HG03066 (cell line): ENCODE measurements around the gene ATF7.
"Not testable (repeated sequence)": the region's sequence is repeated elsewhere in the genome, so short reads cannot be mapped to it uniquely, and the experiment has no call there.

Experiments used
- ATAC-seq: cut with Tn5 transposase; IDR thresholded peaks from one replicate; pipeline ENCODE4 v1.9.1; 2021; ENCODE audit warnings: low read depth; ENCODE audit not compliant: unreplicated experiment

Gene ATF7

GRCh38 chr12:53631721-53632120 lies 5.5 kb upstream of the ATF7 start:
- no peak for ATAC-seq

DNA sequence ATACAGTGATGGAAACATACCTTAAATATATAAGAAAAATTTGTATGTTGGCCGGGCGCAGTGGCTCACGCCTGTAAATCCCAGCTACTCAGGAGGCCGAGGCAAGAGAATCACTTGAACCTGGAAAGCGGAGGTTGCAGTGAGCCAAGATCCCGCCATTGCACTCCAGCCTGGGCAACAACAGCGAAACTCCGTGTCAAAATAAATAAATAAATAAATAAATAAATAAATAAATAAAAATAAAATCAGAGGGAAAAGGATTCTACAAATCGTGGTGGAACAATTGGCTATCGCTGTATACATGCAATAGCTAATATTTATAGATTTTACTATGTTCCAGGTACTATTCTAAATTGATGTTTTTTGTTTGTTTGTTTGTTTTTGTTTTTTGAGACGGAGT lies 1.7 kb upstream of the ATF7 start:
- no peak for ATAC-seq

- peak; percentile 2 for ATAC-seq
Observed at GRCh38 chr12:53626702-53627169, 554 bp upstream of the ATF7 start.

DNA sequence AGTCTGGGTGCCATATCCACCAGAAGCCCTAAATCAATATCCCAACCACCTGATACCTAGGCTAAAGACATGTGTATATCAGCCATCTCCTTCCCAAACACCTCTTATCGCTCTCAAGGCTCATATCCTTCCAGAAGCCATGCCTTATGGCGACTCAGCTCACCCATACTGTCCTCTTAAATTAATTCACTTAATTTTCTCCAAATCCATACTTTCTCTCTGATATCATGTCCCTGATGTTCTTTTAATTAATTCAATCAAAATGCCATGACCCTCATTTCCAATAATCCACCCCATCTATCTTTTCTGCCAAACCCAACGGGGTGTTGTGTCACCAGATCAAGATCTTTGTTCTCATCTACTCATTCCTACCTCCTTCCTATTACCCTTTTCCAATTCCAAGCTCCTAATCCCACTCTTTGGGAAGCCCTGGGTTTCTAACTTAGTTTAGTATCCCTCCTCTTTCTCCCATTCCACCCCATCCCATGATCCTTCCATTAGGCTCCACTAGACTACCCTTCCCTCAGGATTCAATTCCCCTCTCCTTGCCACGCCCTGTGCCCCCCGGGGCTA lies 723 bp downstream of the ATF7 start:
- ATAC-seq, result no peak

DNA sequence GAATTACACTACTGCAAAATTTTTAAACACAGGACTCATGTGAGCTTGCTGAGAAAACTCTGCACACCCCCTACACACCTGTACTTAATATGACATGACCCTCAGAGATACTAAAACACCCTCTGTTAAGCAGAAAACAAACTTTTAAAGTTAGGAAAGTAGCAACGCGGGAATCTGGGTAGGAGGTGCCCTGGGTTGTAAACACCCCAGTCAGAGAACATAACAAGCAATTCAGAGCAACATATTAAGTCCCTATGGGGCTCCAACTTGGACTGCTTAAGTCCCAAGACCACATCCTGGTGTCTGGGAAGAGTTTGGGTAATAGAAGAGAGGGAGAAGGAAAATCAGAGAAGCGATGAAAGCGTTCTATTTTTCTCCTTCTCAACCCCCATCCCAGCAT lies 1.2 kb downstream of the ATF7 start:
- no peak for ATAC-seq

DNA sequence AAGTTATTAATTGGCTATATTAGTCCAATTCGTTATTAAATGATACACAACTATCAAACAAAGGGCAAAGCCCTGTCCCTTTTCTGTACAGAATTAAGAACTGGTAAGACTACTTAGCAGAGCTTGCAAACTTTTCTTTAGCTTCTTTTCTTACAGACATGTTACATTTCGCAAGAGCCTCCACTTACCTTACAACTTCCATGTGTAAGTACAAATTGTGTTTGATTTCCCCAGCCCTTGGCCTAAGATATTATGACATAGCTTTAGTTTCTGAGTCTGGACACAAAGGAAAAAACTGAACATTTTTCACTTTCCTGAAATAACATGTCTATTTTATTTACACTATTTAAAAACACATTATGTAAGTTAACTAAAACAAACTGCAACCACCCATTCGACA lies 1.7 kb downstream of the ATF7 start:
- no peak for ATAC-seq

GRCh38 chr12:53623548-53624385 lies 2.4 kb downstream of the ATF7 start:
- no peak for ATAC-seq

- ATAC-seq, result no peak
Observed at GRCh38 chr12:53622724-53623123, 3.5 kb downstream of the ATF7 start.

GRCh38 chr12:53618275-53618674 lies 7.9 kb downstream of the ATF7 start:
- no peak for ATAC-seq

DNA sequence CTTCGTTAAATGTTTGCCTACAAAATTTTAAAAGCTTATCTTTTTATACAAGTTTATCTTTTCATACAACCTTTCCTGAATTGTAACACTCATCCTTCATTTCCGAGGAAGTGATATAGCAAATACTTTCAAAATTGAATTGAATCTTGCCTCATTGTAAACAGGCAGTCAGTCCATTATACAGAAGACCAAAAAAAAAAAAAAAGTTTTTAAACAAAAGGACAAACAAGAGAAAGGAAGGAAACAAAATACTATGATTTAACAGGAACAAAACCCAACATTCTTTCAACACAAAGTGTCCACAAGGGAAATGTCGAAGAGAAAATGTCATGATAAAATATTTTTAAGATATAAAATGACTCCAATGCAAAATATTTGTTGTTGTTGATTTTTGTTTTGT lies 8.5 kb downstream of the ATF7 start:
- ATAC-seq, result no peak

- no peak for ATAC-seq
Observed at GRCh38 chr12:53616950-53617349, 9.2 kb downstream of the ATF7 start.

DNA sequence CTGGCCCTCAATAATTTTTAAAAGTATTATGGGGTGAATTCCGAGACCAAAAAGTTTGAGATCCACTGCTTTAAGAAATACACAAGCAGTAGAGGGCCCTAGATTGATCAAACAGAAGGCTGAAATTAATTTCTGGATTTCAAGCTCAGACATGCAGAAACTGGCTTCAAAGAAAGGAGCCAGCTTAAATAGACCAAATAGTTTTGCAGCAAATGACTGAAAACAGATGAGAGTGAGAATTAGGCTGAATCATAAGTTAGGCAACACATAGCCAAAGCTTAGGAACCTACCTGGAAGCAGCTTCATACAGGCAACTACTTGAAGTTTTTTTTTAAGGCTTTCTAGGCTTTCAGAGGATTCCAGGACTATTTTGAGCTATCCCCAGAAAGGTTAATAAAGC lies 12.4 kb downstream of the ATF7 start:
- no peak for ATAC-seq

- ATAC-seq, result no peak
Observed at GRCh38 chr12:53612978-53613377, 13.2 kb downstream of the ATF7 start.

- ATAC-seq, result no peak
Observed at GRCh38 chr12:53611304-53611703, 14.9 kb downstream of the ATF7 start.

DNA sequence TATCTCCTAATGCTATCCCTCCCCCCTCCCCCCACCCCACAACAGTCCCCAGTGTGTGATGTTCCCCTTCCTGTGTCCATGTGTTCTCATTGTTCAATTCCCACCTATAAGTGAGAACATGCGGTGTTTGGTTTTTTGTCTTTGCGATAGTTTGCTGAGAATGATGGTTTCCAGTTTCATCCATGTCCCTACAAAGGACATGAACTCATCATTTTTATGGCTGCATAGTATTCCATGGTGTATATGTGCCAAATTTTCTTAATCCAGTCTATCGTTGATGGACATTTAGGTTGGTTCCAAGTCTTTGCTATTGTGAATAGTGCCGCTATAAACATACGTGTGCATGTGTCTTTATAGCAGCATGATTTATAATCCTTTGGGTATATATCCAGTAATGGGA lies 19.5 kb downstream of the ATF7 start:
- not testable (repeated sequence) for ATAC-seq

- ATAC-seq, result no peak
Observed at GRCh38 chr12:53604581-53604980, 21.6 kb downstream of the ATF7 start.

DNA sequence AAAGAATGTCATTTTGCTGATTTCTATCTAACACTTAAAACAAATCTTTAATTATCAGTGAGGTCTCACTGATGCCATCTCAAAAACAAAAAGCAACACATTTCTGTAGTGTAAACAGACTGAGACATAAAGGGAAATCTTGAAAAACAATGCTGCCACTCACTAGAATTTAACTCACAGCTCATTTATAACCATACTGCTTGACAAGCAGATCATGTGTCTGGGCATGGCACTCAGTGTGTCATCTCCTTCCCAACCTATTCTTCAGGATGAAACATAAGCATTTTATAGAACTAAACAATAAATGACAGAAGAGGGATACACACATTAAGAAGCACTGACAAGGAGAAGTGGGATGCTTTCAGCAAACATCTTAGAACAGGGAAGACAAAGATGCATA lies 22.4 kb downstream of the ATF7 start:
- no peak for ATAC-seq

DNA sequence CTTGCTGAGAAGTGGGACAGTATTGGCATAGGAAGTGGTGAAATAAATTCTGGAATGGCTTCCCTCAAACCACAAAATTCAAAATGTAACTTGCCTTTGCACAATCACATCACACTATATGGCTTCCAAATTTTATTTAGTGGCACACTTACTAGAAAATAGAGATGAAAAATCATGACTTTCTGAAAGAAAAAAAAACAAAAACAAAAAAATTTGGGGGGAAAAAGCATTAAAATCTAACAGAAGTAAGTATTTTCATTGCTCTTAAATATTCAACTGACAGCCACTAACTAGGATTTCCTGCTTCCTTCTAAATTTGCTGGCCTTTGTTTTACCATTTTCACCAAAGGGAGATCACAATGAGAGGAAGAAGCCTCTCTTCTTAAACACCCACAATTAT lies 23.0 kb downstream of the ATF7 start:
- no peak for ATAC-seq

GRCh38 chr12:53602176-53602864 lies 23.9 kb downstream of the ATF7 start:
- no peak for ATAC-seq

DNA sequence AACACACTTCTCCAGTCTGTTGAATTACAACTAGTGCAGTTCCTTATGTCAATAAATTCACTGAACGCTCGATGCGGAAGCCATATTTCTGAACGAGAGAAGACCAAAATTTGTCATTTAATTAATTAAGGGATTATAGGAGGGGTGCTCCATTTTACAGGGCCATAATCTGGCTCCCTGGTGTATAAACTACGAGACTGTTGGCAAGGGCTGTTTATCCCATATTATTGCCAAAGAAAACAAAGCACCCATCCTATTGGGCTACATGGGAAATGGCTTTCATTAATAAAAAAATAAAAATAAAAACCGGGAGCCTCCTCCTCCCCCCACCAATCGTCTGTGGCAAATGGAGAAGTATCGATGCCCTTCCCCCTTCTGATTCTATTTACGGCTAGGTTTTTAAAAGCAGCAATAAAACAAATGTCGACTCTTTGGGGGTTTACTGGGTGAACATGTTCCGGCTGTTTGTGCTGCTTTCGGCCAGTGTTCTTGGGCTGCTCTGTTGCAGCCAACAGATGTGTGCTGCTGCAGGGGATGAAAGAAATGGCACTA lies 24.8 kb downstream of the ATF7 start:
- no peak for ATAC-seq
